A549 (cell line): ENCODE measurements around the gene EEF1A1. TPM values are rescaled to one million over a fixed set of nuclear protein-coding genes. Genes with fewer than 3 reads are reported as not detected.
"Not testable (repeated sequence)": the region's sequence is repeated elsewhere in the genome, so short reads cannot be mapped to it uniquely, and the experiment has no call there.

ENCODE experiments used
- ATAC-seq, 2 experiments: fragments of 200-7000 bp in 1 of 2; fragments of >200 bp in 1 of 2; cut with Nextera tagmentation in 1 of 2; cut with Tn5 transposase in 1 of 2; 3 replicates each; pipeline versions ENCODE4 v1.8.0 to v1.9.1; 2018 to 2020; ENCODE audit warnings: mild to moderate bottlenecking in 1 of 2, moderate library complexity in 1 of 2
- CTCF ChIA-PET: fragments of 300-600 bp; sonication (Branson Sonifier 250); formaldehyde crosslinking; extraction: SDS; loops from one replicate; lab custom pipeline; 2021; ENCODE audit warnings: antibody characterized with exemption, inconsistent platforms; lab: Yijun Ruan, JAX
- POLR2A ChIA-PET: fragments of 350-600 bp; formaldehyde crosslinking; extraction: SDS; loops from one replicate; lab custom pipeline; 2021; ENCODE audit warnings: antibody characterized with exemption, inconsistent platforms; lab: Yijun Ruan, JAX
- DNase-seq, 2 experiments: peaks; one replicate each; pipeline versions ENCODE4 v3.0.0 to v3.0.0-alpha.2; 2011 to 2016; ENCODE audit warnings: low read depth in 1 of 2, low spot score in 1 of 2
- FAIRE-seq: peaks from 2 replicates; lab custom pipeline; 2011; peaks lifted over from hg19 to GRCh38; lab: Jason Lieb, UNC
- H3K27ac ChIP-seq, 2 experiments: fragments of >200 bp; sonication (Bioruptor Twin); formaldehyde crosslinking; 3 replicates each; pipeline ENCODE4 v1.5.1; 2016 to 2017
- H3K4me1 ChIP-seq: fragments of >200 bp; sonication (Bioruptor Twin); formaldehyde crosslinking; 3 replicates; pipeline ENCODE4 v1.6.1; 2016
- H3K4me2 ChIP-seq: fragments of >200 bp; sonication (Bioruptor Twin); formaldehyde crosslinking; 3 replicates; pipeline ENCODE4 v1.6.1; 2016
- H3K4me3 ChIP-seq: fragments of >200 bp; sonication (Bioruptor Twin); formaldehyde crosslinking; 3 replicates; pipeline ENCODE4 v1.5.1; 2016
- H3K9me3 ChIP-seq: fragments of >200 bp; sonication (Bioruptor Twin); formaldehyde crosslinking; 3 replicates; pipeline ENCODE4 v1.6.1; 2016
- BCL3 ChIP-seq: fragments of >200 bp; sonication (Bioruptor Twin); formaldehyde crosslinking; IDR thresholded peaks from 3 replicates; pipeline ENCODE4 v1.6.1; 2016
- BHLHE40 ChIP-seq: IDR thresholded peaks from 2 replicates; pipeline ENCODE4 v1.6.1; 2012; ENCODE audit warnings: low read depth, low read length, inconsistent platforms
- CBX2 ChIP-seq: fragments of 200-600 bp; sonication (generic); IDR thresholded peaks from 2 replicates; pipeline ENCODE4 v1.6.1; 2016; ENCODE audit warnings: low read depth, mild to moderate bottlenecking, borderline replicate concordance
- CBX8 ChIP-seq: fragments of 200-600 bp; sonication (generic); IDR thresholded peaks from 2 replicates; pipeline ENCODE4 v1.6.1; 2016
- E2F6 ChIP-seq: IDR thresholded peaks from 2 replicates; pipeline ENCODE4 v1.6.1; 2012; ENCODE audit warnings: low read depth, borderline replicate concordance
- ESRRA ChIP-seq: fragments of 150-350 bp; IDR thresholded peaks from 2 replicates; pipeline ENCODE4 v1.6.1; 2014; ENCODE audit warnings: mild to moderate bottlenecking, low read length, borderline replicate concordance
- FOSB ChIP-seq: fragments of 250-450 bp; sonication (Bioruptor Pico); IDR thresholded peaks from 2 replicates; pipeline ENCODE4 v1.5.0; 2020; ENCODE audit warnings: mild to moderate bottlenecking, moderate library complexity
- FOSL2 ChIP-seq, 2 experiments: fragments of 450-650 bp in 1 of 2; fragments of >200 bp in 1 of 2; sonication (Bioruptor Twin) in 1 of 2; formaldehyde crosslinking; IDR thresholded peaks; 2 replicates each; pipeline versions ENCODE4 v1.5.0 to v1.6.1; 2016 to 2020; ENCODE audit warnings: mild to moderate bottlenecking in 1 of 2, moderate library complexity in 1 of 2
- HES2 ChIP-seq: fragments of >200 bp; sonication (Bioruptor Twin); formaldehyde crosslinking; IDR thresholded peaks from 2 replicates; pipeline ENCODE4 v1.6.1; 2016
- HEYL ChIP-seq: fragments of 250-450 bp; sonication (Bioruptor Pico); IDR thresholded peaks from 2 replicates; pipeline ENCODE4 v1.8.0; 2021; ENCODE audit warnings: mild to moderate bottlenecking, moderate library complexity
- HOXA7 ChIP-seq: fragments of 250-450 bp; sonication (Bioruptor Pico); IDR thresholded peaks from 2 replicates; pipeline ENCODE4 v1.5.0; 2020; ENCODE audit warnings: mild to moderate bottlenecking, moderate library complexity
- HOXB13 ChIP-seq: fragments of 250-450 bp; sonication (Bioruptor Pico); IDR thresholded peaks from 2 replicates; pipeline ENCODE4 v1.5.0; 2020; ENCODE audit warnings: low read depth, mild to moderate bottlenecking, moderate library complexity
- JUN ChIP-seq, 2 experiments: fragments of >200 bp; sonication (Bioruptor Twin); formaldehyde crosslinking; IDR thresholded peaks; 2 replicates in 1 of 2; 3 replicates in 1 of 2; pipeline ENCODE4 v1.6.1; 2016 to 2017
- JUNB ChIP-seq: fragments of >200 bp; sonication (Bioruptor Twin); formaldehyde crosslinking; IDR thresholded peaks from 2 replicates; pipeline ENCODE4 v1.6.1; 2016
- KDM1A ChIP-seq: fragments of 200-600 bp; sonication (generic); IDR thresholded peaks from 2 replicates; pipeline ENCODE4 v1.6.1; 2016; ENCODE audit warnings: low read depth, mild to moderate bottlenecking
- KDM5A ChIP-seq: fragments of 200-600 bp; sonication (generic); IDR thresholded peaks from 2 replicates; pipeline ENCODE4 v1.6.1; 2016; ENCODE audit warnings: antibody characterized with exemption, mild to moderate bottlenecking
- MAFK ChIP-seq: fragments of 450-650 bp; IDR thresholded peaks from 2 replicates; pipeline ENCODE4 v1.6.1; 2014; ENCODE audit not compliant: partially characterized antibody
- MAX ChIP-seq: IDR thresholded peaks from 2 replicates; pipeline ENCODE4 v1.6.1; 2012
- PHF8 ChIP-seq: fragments of 200-600 bp; sonication (generic); IDR thresholded peaks from 2 replicates; pipeline ENCODE4 v1.6.1; 2016; ENCODE audit warnings: low read depth, mild to moderate bottlenecking, antibody characterized with exemption, moderate library complexity, borderline replicate concordance
- POLR2A ChIP-seq: IDR thresholded peaks from 2 replicates; pipeline ENCODE4 v1.6.1; 2012; ENCODE audit warnings: mild to moderate bottlenecking, low read length
- RAD21 ChIP-seq, 2 experiments: fragments of >200 bp in 1 of 2; sonication (Bioruptor Twin) in 1 of 2; formaldehyde crosslinking in 1 of 2; IDR thresholded peaks in 1 of 2; conservative IDR thresholded peaks in 1 of 2; 2 replicates in 1 of 2; 3 replicates in 1 of 2; pipeline ENCODE4 v1.6.1; 2012 to 2018; ENCODE audit warnings: inconsistent platforms in 1 of 2
- RARB ChIP-seq: fragments of 250-450 bp; sonication (Bioruptor Pico); IDR thresholded peaks from 2 replicates; pipeline ENCODE4 v1.8.0; 2021; ENCODE audit warnings: mild to moderate bottlenecking, moderate library complexity
- RFX5 ChIP-seq: fragments of 450-650 bp; IDR thresholded peaks from 2 replicates; pipeline ENCODE4 v1.7.1; 2014; ENCODE audit warnings: antibody characterized with exemption, mild to moderate bottlenecking, moderate library complexity
- SMC3 ChIP-seq: fragments of >200 bp; sonication (Bioruptor Twin); formaldehyde crosslinking; IDR thresholded peaks from 3 replicates; pipeline ENCODE4 v1.6.1; 2018; ENCODE audit warnings: inconsistent platforms
- TP53 ChIP-seq: fragments of 250-450 bp; sonication (Bioruptor Pico); IDR thresholded peaks from 2 replicates; pipeline ENCODE4 v1.5.0; 2021; ENCODE audit warnings: mild to moderate bottlenecking, moderate library complexity
- USF2 ChIP-seq: fragments of 450-650 bp; IDR thresholded peaks from 2 replicates; pipeline ENCODE4 v1.6.1; 2014; ENCODE audit warnings: antibody characterized with exemption
- ZC3H11A ChIP-seq: fragments of 450-650 bp; IDR thresholded peaks from 2 replicates; pipeline ENCODE4 v1.6.1; 2014; ENCODE audit warnings: antibody characterized with exemption, mild to moderate bottlenecking
- ZFP36 ChIP-seq: fragments of 450-650 bp; IDR thresholded peaks from 2 replicates; pipeline ENCODE4 v1.6.1; 2014; ENCODE audit warnings: borderline replicate concordance; ENCODE audit not compliant: partially characterized antibody
- ZNF302 ChIP-seq: fragments of 250-450 bp; sonication (Bioruptor Pico); IDR thresholded peaks from 2 replicates; pipeline ENCODE4 v1.9.0; 2021; ENCODE audit warnings: inconsistent platforms, mild to moderate bottlenecking, moderate library complexity
- WGBS: methylation state at CpG from one replicate; pipeline ENCODE4 v1.1.6; 2017; ENCODE audit errors: missing lambda C conversion rate; 5-methylcytosine and 5-hydroxymethylcytosine counted together
- polyA plus RNA-seq, 4 experiments: library from polyadenylated mRNA; depleted of rRNA in 3 of 4; stranded (reverse); fragments of >200 nt; fragmentation: RNase III in 1 of 4; extraction: RNeasy Plus Mini Kit Qiagen cat#74134 plus additional on column Dnase treatment in 1 of 4; gene quantifications; 2 replicates in 3 of 4; 3 replicates in 1 of 4; pipeline ENCODE4 v1.2.3, GENCODE V29; 2011 to 2017

EEF1A1 gene
- polyA plus RNA-seq, 2 of the 4 experiments (the other 2 are of a cell fraction): 5,660 to 9,755 TPM

GRCh38 chr6:73542891-73543290, 22.1 kb upstream of the EEF1A1 start:
- ChIA-PET CTCF (interaction anchor here (1.4 to 1.5 kb wide), 2 partner anchors 14 to 67 kb away, joined by 3 to 6 read pairs; no protein-coding TSS in a partner anchor), POLR2A (no interaction called here)
- DNase-seq (no peak), FAIRE-seq (no peak), ATAC-seq (no peak)
- WGBS: 81% methylated on average over 5 of the region's 5 CpGs
- Histone ChIP-seq H3K4me3 (no peak overlapping the region), H3K4me1 (no peaks in the 10 kb centered on the region), H3K4me2 (no peak overlapping the region), H3K9me3 (no peaks in the 10 kb centered on the region), H3K27ac (no peak overlapping the region)
- TF ChIP-seq FOSL2 (IDR thresholded peaks at IDR 0.05): no peak
- no peak for TF ChIP-seq FOSL2 (CRISPR knock-in tag; IDR thresholded peaks at IDR 0.05)
- TF ChIP-seq HOXB13 (CRISPR knock-in tag): no peak
- TF ChIP-seq BCL3: no peak
- TF ChIP-seq USF2: no peak
- TF ChIP-seq KDM5A: no peak
- TF ChIP-seq MAFK: no peak
- TF ChIP-seq CBX2: no peak
- TF ChIP-seq PHF8: no peak
- TF ChIP-seq SMC3: no peak
- TF ChIP-seq BHLHE40: no peak
- no peak for TF ChIP-seq JUN (IDR thresholded peaks at IDR 0.05)
- TF ChIP-seq MAX: no peak
- no peak for TF ChIP-seq ESRRA
- TF ChIP-seq ZC3H11A: no peak
- no peak for TF ChIP-seq ZNF302

- ATAC-seq, H3K4me3 ChIP-seq, H3K4me2 ChIP-seq, FAIRE-seq, POLR2A ChIA-PET, H3K4me1 ChIP-seq, H3K27ac ChIP-seq, H3K9me3 ChIP-seq, DNase-seq: not testable (repeated sequence)
- 95% methylated on average over 3 of the region's 3 CpGs for WGBS
- CTCF ChIA-PET: interaction anchor here (1.4 kb wide), 1 partner anchor 14 kb away, joined by 3 read pairs; no protein-coding TSS in a partner anchor
Measured at GRCh38 chr6:73542481-73542880, 21.6 kb upstream of the EEF1A1 start.

GRCh38 chr6:73538116-73538779, 17.4 kb upstream of the EEF1A1 start:
- H3K27ac ChIP-seq: no peak overlapping the region
- no peaks in the 10 kb centered on the region for H3K9me3 ChIP-seq
- no peaks in the 10 kb centered on the region for H3K4me1 ChIP-seq
- ChIA-PET POLR2A (interaction anchor here (1.1 kb wide), 1 partner anchor 115 kb away, joined by 6 read pairs; the partner anchor contains the start of gene SLC17A5), CTCF (no interaction called here)
- no peak overlapping the region for H3K4me2 ChIP-seq
- ATAC-seq: no peak
- H3K4me3 ChIP-seq: no peak overlapping the region
- FAIRE-seq: no peak
- no peak for DNase-seq
- WGBS: 84% methylated on average over 10 of the region's 10 CpGs
- no peak for TF ChIP-seq USF2
- TF ChIP-seq RARB (CRISPR knock-in tag): no peak
- no peak for TF ChIP-seq POLR2A
- TF ChIP-seq BHLHE40: no peak
- TF ChIP-seq FOSL2 (IDR thresholded peaks at IDR 0.05): no peak
- TF ChIP-seq FOSL2 (CRISPR knock-in tag; IDR thresholded peaks at IDR 0.05): no peak
- TF ChIP-seq CBX2: no peak
- no peak for TF ChIP-seq ZFP36
- TF ChIP-seq RAD21 (conservative IDR thresholded peaks at IDR 0.05 in 1 of 2, IDR thresholded peaks at IDR 0.05 in 1 of 2): no peak
- TF ChIP-seq HEYL (CRISPR knock-in tag): no peak
- no peak for TF ChIP-seq HES2
- no peak for TF ChIP-seq RFX5
- no peak for TF ChIP-seq E2F6
- TF ChIP-seq FOSB: no peak
- TF ChIP-seq TP53 (CRISPR knock-in tag): no peak
- no peak for TF ChIP-seq KDM1A
- no peak for TF ChIP-seq BCL3
- no peak for TF ChIP-seq HOXA7 (CRISPR knock-in tag)
- no peak for TF ChIP-seq CBX8
- TF ChIP-seq JUNB: no peak
